Fibroblast of skin of left biceps (primary cell): ENCODE results near the gene XIRP2.

Experiments used
- DNase-seq, 2 experiments: peaks; one replicate each; pipeline ENCODE4 v3.0.0-alpha.2; 2013; ENCODE audit warnings: low read depth in 2 of 2

XIRP2 gene, protein sequence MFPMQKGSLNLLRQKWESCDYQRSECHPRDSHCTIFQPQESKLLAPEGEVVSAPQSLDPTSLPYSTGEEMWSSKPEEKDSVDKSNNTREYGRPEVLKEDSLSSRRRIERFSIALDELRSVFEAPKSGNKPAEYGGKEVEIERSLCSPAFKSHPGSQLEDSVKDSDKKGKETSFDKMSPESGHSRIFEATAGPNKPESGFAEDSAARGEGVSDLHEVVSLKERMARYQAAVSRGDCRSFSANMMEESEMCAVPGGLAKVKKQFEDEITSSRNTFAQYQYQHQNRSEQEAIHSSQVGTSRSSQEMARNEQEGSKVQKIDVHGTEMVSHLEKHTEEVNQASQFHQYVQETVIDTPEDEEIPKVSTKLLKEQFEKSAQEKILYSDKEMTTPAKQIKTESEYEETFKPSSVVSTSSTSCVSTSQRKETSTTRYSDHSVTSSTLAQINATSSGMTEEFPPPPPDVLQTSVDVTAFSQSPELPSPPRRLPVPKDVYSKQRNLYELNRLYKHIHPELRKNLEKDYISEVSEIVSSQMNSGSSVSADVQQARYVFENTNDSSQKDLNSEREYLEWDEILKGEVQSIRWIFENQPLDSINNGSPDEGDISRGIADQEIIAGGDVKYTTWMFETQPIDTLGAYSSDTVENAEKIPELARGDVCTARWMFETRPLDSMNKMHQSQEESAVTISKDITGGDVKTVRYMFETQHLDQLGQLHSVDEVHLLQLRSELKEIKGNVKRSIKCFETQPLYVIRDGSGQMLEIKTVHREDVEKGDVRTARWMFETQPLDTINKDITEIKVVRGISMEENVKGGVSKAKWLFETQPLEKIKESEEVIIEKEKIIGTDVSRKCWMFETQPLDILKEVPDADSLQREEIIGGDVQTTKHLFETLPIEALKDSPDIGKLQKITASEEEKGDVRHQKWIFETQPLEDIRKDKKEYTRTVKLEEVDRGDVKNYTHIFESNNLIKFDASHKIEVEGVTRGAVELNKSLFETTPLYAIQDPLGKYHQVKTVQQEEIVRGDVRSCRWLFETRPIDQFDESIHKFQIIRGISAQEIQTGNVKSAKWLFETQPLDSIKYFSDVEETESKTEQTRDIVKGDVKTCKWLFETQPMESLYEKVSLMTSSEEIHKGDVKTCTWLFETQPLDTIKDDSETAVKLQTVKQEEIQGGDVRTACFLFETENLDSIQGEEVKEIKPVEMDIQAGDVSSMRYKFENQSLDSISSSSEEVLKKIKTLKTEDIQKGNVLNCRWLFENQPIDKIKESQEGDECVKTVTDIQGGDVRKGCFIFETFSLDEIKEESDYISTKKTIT (N-terminal part only)

GRCh38 chr2:166888180-166888579 lies at the start of gene XIRP2:
Gene XIRP2 (plus strand): TSS chr2:166888480. CDS start chr2:166903483, 15,003 bp downstream.
- no peak for DNase-seq

- no peak for DNase-seq
Measured at GRCh38 chr2:166841152-166841551, 47.1 kb upstream of the XIRP2 start.

- DNase-seq = no peak
Measured at GRCh38 chr2:166841679-166842078, 46.6 kb upstream of the XIRP2 start.

GRCh38 chr2:166844111-166844510 lies 44.2 kb upstream of the XIRP2 start:
- no peak for DNase-seq

DNA sequence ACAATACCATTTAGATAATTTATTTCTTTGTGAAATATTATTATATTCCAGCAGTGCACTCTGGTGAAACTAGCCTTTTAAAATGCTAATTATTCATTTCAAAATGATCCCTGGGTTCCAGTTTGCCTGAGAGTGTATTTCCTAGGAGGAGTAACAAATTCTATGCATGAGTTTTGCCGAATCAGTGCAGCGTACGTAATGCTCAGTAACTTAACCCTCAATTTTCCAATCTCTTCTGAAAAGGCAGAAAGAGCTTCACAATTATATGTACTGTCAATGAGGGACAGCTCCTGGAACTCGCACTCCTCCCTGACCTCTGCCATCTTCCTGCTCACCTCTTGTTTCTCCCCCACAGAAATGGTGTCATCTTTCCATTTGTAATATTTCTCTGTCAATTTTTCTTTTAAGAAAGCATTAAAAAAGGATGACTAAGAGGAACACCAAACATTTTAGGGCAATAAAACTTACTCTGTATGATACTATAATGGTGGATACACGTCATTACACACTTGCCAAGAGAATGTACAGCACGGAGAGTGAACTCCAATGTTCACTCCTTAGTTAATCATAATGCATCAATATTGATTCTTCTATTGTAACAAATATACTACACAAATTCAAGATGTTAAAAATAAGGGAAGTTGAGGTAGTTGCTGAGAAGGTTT lies 25.7 kb upstream of the XIRP2 start:
- DNase-seq = no peak

GRCh38 chr2:166867874-166868514 lies 20.3 kb upstream of the XIRP2 start:
- DNase-seq = no peak

DNA sequence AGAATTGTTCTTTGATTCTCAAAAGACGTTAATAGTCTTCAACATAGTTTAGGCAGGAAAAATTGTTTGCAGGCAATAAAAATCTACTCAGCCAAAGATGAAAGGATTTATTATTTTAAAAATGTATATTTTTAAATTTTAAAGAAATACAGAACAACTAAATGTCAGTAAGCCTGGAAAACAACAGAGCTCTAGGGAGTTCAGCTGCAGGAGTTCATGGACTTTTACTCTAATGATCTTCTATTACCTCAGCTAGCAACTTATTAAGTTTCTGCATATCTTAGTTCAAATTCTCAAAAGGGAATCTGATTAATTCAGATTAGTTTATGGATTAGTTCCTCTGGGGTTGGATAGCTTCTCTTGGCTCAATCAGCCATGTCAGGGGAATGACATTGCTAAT lies 17.9 kb upstream of the XIRP2 start:
- DNase-seq = no peak

GRCh38 chr2:166881177-166881576 lies 7.1 kb upstream of the XIRP2 start:
- DNase-seq = no peak

GRCh38 chr2:166882851-166883250 lies 5.4 kb upstream of the XIRP2 start:
- no peak for DNase-seq

- DNase-seq = no peak
Measured at GRCh38 chr2:166891727-166892126, 3.4 kb downstream of the XIRP2 start.

DNA sequence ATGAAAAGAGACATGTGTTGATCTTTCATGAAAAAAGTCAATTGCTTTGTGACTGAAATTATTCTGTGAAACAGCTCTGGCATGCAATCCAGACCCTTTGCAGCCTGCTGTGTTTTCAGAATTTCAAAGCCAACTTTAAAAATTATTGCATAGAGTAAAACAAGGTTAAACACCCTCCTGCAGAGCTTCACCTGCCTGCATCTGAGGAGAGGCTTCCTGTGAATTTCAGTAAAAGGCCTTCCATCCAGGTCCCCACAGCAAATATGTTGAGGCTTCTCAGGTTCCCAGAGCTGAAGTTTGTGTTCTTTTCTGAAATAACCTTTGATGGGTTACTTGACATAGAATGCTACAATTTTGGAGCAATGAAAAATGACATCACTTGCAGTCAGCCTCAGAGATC lies 4.1 kb downstream of the XIRP2 start:
- DNase-seq = no peak

DNA sequence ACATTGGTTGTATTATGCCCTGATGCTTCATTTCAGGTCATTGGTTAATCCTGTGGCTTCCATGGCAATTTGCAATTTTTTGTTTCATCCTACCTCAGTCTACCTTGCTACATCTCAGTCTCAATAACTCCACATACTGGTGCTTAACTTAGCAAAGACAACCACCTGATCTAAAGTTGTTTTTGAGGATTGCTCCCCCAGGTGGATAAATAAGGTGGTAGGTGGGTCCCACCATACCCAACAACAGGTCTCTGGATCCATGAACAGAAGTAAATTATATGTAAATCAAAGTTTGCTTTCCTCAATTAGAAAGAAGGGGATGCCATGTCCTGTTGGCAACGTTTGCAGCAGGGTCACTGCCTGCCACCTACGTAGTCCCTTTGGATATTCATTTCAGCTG lies 7.0 kb downstream of the XIRP2 start:
- DNase-seq = no peak

DNA sequence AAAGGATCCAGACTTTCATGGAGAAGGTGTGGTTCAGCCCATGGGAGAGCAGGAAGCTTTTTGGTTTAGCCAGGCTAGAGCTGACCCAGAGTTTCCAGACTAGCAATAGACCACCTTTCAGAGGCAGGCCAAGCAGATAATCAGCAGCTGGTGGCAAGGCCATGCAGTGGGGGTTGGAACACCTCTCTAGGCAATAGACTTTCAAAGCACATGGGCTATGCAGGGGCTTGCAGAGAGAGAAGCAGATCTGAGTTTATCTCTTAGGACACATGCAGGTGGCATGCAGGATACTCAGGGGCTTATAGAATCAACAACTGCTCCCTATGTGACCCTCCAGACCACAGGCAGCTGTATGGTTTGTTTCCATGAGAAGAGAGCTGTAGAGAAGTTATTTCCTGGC lies 9.4 kb downstream of the XIRP2 start:
- no peak for DNase-seq

DNA sequence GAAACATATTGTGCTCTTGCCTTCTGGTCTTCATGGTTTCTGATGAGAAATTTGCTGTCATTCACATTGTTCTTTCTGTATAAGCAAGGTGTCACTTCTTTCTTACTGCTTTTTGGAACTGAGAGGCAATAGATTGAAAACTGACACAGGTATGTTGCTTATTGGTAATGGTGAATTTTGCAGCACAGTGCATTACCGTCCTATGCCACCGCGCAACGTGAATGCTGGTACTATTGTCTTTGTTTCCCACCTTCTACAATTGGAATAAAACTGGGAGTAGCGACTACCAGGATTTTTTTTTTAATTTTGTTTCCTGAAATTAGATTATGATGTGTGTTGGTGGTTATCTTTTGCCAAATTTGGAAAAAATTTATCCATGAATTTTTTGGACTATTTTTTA lies 11.4 kb downstream of the XIRP2 start:
- no peak for DNase-seq

DNA sequence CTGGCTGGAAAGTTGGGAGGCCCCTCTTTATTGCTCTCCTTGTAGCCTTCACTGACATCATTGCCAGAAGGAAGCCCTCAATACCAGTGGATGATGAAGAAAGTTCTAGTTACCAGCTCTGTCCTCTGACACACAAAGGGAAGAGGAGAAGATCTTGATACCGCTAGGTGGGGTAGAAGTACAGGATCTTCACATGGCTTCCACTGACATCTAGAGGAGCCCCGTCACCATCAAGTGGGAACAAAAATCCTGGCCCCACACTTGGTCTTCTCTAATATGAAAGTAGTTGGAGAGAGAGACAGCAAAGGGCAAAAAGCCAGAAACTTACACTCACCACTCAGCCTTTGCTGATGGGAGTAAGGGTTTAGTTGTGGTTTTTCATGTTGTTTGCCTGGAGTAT lies 12.4 kb downstream of the XIRP2 start:
- DNase-seq = no peak

DNA sequence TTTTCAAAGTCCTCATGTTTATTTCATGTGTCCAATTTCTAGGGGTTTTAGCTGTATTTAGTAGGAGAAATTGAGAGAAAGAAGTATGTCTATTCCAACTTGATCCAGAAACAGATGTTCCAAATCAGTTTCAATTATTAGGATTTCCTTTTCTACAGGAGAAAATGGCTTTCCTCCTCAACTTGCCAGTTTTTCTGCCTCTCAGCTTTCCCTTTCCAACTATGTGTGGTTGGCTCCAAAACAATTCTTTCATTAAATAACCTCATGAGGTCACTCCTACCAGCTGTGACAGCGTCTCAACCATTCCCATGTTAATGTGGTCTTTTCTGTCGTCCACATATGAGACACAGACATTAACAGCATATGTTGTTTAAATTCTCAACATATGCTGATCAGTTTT lies 13.1 kb downstream of the XIRP2 start:
- no peak for DNase-seq

GRCh38 chr2:166916987-166917386 lies 28.7 kb downstream of the XIRP2 start:
- no peak for DNase-seq

DNA sequence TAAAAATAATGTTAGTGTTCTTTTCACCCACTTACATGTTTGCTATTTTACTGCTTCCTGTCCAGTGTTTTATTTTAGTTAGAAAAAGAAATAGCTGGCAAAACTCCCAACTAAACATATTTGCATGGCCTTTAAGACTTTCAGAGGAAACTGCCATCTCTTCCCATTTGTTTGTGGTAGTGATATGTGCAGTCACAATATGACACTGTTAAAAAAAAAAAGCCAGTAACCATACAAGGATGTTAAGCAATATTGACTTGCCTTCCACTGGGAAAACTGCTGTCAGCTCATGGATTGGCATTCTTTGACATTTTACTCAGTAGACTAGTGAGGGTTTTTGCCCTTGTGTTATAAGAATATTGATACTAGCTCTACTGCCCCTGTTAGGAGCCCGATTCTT lies 29.1 kb downstream of the XIRP2 start:
- no peak for DNase-seq

DNA sequence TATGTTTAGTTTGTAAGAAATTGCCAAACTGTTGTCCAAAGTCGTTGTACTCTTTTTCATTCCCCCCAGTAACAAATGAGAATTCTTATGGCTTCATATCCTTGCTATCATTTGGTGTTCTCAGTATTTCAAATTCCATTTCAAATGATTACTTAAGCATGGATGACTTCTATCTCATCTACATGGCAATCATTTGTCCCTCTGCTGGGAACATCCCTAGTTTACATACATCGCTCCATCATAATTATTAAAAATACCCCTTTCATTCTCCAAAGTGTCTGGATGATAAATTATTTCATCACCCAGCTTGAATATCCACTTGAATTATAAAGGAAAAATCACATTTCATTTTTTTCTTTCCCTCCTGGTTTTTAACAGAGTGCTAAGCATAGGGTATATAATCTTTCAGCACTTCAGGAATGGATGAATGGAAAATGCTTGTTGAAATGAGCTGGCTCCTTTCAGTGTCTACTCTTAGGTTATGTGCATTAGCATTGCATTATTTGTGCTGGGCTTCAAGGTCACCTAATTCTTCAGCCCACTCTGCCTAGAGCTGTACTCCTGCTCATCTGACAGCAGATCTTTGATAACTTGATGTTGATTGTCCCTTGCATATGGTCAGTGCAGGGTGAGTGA lies 33.1 kb downstream of the XIRP2 start:
- no peak for DNase-seq

DNA sequence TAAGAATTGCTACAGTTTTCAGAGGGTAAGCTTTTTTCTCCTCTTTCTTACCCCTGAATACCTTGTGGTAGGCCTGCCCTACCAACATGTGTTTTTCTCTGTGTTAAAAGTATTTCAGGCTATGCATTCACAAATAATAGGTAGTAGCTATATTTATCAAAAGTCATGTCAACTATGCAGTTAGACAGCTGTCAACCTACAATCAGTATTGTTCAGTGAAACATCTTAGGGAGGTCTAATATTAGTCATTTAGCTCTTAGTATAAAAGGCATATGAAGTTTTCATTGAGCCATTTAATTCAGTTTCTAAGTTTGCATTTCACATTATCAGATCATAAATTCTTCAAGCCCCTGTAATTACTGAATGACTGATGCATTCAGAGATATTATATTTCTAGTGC lies 36.7 kb downstream of the XIRP2 start:
- DNase-seq = no peak

GRCh38 chr2:166926657-166927056 lies 38.4 kb downstream of the XIRP2 start:
- no peak for DNase-seq
